NCI-H146 treated with DMSO at 0.1 percent for 48 hours (cell line): ENCODE results near the gene FGF18.
A peak's percentile ranks its signal among the peaks of the same experiment; 100 is the strongest.

Experiments
- DNase-seq: peaks from one replicate; lab custom pipeline; 2025; ENCODE audit not compliant: unreplicated experiment; lab: John Stamatoyannopoulos, UW

FGF18 gene

DNA sequence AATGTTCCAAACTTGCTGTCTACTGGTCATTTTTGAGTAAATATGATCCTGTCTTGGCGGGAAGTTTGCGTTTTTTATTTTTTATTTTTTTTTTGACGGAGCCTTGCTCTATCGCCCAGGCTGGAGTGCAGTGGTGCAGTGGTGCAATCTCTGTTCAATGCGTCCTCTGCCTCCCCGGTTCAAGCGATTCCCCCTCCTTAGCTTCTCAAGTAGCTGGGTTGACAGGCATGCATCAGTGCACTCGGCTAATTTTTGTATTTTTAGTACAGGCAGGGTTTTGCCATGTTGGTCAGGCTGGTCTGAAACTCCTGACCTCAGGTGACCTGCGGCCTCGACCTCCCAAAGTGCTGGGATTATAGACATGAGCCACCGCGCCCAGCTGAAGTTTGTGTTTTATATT, 45.4 kb downstream of the FGF18 start:
- no peak for DNase-seq

GRCh38 chr5:171467107-171467506, 47.7 kb downstream of the FGF18 start:
- DNase-seq: no peak

DNA sequence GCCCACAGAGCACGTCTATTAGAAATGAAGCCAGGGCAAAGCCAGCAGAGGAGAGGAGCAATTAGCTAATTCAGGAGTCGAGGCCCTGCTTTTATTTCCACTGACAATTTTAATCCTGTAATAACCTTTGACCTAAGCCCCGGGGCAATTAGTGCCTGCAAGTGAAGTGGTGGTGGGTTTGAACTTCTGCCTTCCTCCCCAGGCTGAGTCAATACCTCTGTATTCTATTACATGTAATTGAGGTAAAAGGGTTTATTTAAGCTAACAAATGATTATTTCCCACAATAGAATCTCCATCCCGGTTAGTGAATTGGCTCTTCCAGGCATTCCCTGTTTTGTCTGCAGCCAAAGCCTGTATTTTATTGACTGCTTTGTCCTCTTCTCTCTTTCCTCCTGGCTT, 49.9 kb downstream of the FGF18 start:
- DNase-seq: peak; percentile 91

DNA sequence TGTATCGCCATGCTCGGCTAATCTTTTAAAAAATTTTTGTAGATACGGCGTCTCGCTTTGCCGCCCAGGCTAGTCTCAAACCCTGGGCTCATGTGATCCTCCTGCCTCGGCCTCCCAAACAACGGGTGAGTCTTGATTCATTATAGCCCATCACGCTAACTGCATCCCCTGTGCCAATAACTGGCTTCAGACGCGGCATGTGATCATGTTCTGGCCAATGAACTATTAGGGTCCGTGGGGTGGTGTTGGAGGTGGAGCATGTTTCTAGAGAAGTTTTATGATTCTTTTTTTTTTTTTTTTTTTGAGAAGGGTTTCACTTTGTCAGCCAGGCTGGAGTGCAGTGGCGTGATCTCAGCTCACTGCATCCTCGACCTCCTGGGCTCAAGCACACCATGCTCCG, 51.0 kb downstream of the FGF18 start:
- no peak for DNase-seq

DNA sequence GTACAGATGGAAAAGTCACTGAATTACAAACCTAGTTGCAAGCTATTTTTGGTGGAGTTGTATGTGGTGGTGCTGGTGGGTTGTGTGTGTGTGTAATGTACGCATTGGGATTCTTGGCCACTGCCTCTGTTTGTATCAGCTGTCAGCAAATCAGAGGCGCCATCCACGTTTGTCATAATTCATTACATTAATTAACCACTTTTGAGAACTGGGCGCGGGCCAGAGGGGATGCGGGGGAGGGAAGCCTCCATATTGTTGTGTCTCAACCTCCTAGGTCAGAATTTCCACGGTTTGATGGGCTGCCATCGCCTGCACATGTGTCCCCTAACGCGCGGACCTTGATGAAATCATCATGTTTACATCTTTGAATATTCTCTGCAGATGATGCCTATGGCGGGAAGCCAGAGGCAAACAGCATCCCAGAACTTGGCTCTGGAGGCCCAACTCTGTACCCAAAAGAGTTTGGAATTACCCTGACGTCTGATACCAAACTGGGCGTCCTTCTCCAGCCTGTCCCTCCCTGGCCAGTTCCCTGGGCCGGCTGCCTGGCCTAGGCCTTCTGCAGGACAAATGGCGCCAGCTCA, 54.9 kb downstream of the FGF18 start:
- DNase-seq: no peak

GRCh38 chr5:171475596-171475995, 56.1 kb downstream of the FGF18 start:
- no peak for DNase-seq

GRCh38 chr5:171476701-171477100, 57.3 kb downstream of the FGF18 start:
- no peak for DNase-seq

DNA sequence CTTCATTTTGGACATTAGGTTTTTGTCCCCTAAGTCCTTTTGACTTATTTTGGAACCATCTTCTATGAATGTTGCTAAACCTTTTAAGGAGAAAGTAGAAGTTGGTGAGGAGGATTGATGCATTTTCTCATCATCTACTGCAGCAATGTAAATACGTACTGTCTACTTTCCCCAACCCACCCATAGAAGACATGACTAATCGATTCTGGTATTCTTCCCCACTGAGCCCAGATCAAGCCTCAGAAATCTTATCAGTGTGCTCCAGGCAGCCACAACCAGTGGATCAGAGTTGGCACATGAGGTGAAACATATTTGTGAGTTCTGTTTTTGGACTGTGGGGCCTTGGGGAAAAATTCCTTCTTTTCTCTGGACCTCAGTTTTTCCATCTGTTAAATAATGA, 57.7 kb downstream of the FGF18 start:
- DNase-seq: no peak

DNA sequence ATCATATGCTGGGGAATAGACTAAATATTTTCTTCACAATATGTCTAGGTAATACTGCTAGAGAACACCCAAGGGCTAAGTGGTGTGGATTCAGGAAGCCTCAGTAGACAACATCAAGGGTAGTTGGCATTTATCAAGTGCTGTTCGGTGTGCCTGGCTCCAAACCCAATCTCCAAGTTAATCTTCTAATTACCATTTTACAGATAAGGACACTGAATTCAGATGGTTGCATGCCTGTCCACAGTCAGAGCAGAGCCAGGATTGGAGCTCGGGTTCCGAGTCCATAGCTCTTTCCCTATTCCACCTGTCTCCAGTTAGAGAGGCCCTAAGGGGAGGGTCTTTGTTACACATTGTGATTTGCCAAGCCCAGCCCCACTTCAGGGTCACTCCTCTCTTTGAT, 58.2 kb downstream of the FGF18 start:
- DNase-seq: no peak

- no peak for DNase-seq
Observed at GRCh38 chr5:171478946-171479775, 59.7 kb downstream of the FGF18 start.

- no peak for DNase-seq
Observed at GRCh38 chr5:171479776-171480125, 60.3 kb downstream of the FGF18 start.

DNA sequence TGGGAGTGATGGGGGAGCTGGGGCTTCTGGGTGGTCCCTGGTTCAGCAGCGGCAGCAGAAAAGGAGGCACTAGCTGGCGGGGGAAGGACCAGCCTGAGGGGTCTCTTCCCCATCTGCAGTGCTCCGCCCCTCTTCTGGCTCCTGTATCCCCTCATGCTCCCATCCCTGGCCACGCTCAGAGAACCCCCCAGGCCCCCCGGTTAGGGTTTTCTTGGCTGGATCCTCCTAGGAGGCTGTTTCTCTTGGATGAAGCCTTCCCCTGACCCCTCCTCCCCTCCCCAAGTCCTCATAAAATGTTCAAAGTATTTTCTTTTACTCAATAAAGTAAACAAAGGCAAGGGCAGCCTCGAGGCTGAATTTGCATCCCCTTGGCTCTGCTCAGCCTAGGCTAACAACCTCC, 60.8 kb downstream of the FGF18 start:
- DNase-seq: no peak

GRCh38 chr5:171481571-171482433, 62.4 kb downstream of the FGF18 start:
- no peak for DNase-seq

GRCh38 chr5:171482434-171482730, 62.9 kb downstream of the FGF18 start:
- DNase-seq: no peak

GRCh38 chr5:171483551-171484135, 64.2 kb downstream of the FGF18 start:
- DNase-seq: no peak

GRCh38 chr5:171484460-171484899, 65.0 kb downstream of the FGF18 start:
- no peak for DNase-seq

DNA sequence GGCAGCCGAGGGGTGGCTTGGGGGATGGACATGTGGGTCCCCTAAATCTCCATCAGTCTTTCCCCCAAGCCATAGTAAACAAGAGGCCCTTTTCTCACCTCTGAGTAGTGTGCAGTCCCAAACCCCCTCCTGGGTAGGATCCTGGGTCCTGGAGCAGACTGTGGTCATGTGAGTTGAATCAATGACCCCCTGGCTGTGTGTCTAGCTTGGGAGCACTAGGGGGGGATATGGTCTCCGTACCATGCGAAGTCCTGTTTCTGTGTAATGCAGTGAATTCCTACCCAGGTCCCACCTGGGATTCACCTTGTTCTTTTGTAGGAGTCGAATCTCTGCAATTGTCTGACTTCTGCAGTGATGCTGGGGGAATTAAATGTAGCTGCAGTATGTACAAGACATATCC, 66.2 kb downstream of the FGF18 start:
- no peak for DNase-seq

DNA sequence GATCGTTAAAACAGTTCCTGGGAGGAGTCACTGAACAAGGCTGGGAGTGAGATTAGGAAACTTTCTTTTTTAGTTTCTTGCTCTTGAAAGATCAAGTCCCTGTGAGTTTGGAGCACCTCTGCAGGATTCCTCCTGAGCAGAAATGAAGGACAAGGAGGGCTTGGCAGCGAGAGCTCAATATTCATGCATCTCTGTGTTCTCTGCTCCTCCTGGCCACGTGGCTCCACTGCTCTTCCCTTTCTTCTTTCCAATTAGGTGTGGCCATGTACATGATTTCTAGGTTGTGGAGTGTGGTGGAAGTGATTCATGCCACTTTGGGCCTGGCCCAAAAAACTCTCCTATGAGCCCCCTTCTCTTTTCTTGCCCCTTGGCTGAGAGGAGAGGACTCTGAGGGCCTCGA, 67.2 kb downstream of the FGF18 start:
- DNase-seq: no peak

GRCh38 chr5:171488876-171489275, 69.4 kb downstream of the FGF18 start:
- DNase-seq: no peak

DNA sequence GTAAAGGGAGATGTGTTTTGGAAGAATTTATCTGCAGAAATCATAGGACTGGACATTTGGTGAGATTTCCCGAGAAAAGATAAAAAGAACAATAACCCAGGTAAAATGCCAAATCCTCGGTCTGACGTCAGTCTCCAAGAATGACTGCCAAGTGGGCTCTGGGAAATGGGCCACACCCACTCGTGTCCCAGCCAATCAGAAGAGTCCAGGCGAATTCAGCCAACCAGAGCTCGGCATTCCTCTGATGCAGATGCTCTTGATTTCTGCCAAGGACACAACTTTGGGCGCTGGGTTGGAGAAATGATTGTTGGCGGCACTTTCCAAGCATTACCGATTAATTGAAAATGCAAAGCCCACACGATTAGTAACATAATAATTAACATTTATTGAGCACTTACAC, 73.3 kb downstream of the FGF18 start:
- no peak for DNase-seq

- no peak for DNase-seq
Observed at GRCh38 chr5:171493646-171494393, 74.4 kb downstream of the FGF18 start.
